Measurements from ENCODE around the gene DCDC1. TPM values are rescaled to one million over a fixed set of nuclear protein-coding genes. Genes with fewer than 3 reads are reported as not detected.

DCDC1 gene
- total RNA-seq, 1 experiment from 2014 or later: 0.22 TPM

DNA sequence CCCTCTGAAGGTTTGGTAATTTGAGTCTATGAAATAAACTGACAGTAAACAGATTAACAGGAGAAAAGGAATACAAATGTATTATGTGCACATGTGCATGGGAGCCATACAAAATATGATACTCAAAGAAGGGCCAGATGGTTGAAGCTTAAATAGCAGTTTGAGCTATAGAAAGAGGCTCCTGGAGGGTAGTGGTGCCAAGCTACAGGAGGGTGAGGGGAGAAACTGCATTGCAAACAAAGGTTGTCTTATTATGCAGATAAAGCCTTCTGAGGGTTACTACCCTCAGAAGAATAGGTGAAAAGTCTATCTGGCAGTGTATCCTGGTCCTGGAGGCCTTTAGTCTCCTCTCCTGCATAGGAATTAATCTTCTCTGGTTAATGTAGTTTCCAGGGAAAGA lies 516.1 kb downstream of the DCDC1 start:
- peak; percentile 80 for ATAC-seq

DNA sequence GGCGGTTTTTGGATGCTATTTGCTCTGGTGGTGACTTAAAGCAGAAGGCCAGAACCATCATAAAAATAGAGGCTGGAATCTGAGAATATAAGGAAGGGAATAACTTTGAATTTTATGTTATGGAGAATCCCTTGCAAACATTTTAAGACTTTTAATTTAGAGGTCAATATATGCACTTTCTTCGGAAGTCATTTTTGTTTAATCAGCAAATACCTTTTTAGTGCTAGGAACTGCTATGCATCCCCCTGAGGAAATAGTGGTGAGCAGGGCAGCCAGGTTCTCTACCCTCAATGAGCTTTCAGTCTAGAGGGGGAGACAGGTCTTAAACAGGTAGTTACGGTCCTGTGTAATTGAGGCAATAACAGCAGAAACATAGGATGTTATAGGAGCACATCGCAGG lies 516.9 kb downstream of the DCDC1 start:
- Mint-ChIP-seq H3K27ac (no peak overlapping the region), H3K4me1 (peaks cover 17% of the 10 kb centered on the region), H3K9me3 (peaks cover 7% of the 10 kb centered on the region), H3K36me3 (peaks cover 4% of the 10 kb centered on the region), H3K27me3 (ENCODE audit: low read depth) (no peaks in the 10 kb centered on the region), H3K4me3 (no peak overlapping the region)
- POLR2A ChIA-PET: no interaction called here
- CTCF ChIA-PET: interaction anchor here (0.8 kb wide), 1 partner anchor 61 kb away, joined by 3 read pairs; no protein-coding TSS in a partner anchor
- ATAC-seq (no peak), DNase-seq (ENCODE audit: low spot score) (no peak)
- TF ChIP-seq, protein P1, sequence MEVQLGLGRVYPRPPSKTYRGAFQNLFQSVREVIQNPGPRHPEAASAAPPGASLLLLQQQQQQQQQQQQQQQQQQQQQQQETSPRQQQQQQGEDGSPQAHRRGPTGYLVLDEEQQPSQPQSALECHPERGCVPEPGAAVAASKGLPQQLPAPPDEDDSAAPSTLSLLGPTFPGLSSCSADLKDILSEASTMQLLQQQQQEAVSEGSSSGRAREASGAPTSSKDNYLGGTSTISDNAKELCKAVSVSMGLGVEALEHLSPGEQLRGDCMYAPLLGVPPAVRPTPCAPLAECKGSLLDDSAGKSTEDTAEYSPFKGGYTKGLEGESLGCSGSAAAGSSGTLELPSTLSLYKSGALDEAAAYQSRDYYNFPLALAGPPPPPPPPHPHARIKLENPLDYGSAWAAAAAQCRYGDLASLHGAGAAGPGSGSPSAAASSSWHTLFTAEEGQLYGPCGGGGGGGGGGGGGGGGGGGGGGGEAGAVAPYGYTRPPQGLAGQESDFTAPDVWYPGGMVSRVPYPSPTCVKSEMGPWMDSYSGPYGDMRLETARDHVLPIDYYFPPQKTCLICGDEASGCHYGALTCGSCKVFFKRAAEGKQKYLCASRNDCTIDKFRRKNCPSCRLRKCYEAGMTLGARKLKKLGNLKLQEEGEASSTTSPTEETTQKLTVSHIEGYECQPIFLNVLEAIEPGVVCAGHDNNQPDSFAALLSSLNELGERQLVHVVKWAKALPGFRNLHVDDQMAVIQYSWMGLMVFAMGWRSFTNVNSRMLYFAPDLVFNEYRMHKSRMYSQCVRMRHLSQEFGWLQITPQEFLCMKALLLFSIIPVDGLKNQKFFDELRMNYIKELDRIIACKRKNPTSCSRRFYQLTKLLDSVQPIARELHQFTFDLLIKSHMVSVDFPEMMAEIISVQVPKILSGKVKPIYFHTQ (CRISPR knock-in tag; IDR thresholded peaks at IDR 0.05): no peak
- TF ChIP-seq FOXJ3 (CRISPR knock-in tag; IDR thresholded peaks at IDR 0.05; ENCODE audit: borderline replicate concordance) (no peak), TP53 (CRISPR knock-in tag; IDR thresholded peaks at IDR 0.05) (no peak)
- TF ChIP-seq, protein P2, sequence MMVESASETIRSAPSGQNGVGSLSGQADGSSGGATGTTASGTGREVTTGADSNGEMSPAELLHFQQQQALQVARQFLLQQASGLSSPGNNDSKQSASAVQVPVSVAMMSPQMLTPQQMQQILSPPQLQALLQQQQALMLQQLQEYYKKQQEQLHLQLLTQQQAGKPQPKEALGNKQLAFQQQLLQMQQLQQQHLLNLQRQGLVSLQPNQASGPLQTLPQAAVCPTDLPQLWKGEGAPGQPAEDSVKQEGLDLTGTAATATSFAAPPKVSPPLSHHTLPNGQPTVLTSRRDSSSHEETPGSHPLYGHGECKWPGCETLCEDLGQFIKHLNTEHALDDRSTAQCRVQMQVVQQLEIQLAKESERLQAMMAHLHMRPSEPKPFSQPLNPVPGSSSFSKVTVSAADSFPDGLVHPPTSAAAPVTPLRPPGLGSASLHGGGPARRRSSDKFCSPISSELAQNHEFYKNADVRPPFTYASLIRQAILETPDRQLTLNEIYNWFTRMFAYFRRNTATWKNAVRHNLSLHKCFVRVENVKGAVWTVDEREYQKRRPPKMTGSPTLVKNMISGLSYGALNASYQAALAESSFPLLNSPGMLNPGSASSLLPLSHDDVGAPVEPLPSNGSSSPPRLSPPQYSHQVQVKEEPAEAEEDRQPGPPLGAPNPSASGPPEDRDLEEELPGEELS (CRISPR knock-in tag; IDR thresholded peaks at IDR 0.05): no peak
- TF ChIP-seq, protein P3, sequence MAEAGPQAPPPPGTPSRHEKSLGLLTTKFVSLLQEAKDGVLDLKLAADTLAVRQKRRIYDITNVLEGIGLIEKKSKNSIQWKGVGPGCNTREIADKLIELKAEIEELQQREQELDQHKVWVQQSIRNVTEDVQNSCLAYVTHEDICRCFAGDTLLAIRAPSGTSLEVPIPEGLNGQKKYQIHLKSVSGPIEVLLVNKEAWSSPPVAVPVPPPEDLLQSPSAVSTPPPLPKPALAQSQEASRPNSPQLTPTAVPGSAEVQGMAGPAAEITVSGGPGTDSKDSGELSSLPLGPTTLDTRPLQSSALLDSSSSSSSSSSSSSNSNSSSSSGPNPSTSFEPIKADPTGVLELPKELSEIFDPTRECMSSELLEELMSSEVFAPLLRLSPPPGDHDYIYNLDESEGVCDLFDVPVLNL (CRISPR knock-in tag; IDR thresholded peaks at IDR 0.05; ENCODE audit: borderline replicate concordance, low read depth): no peak

More for the DNA sequence above, 516.1 kb downstream of the DCDC1 start:
- Mint-ChIP-seq H3K36me3 (no peaks in the 10 kb centered on the region), H3K27ac (no peak overlapping the region), H3K4me3 (no peak overlapping the region), H3K27me3 (ENCODE audit: low read depth) (no peaks in the 10 kb centered on the region), H3K9me3 (0 out of 2 replicates have a peak, but pooled peaks cover 3% of the 10 kb centered on the region), H3K4me1 (peaks cover 17% of the 10 kb centered on the region)
- POLR2A ChIA-PET: interaction anchor here (0.6 kb wide), 1 partner anchor 295 kb away, joined by 3 read pairs; no protein-coding TSS in a partner anchor
- TF ChIP-seq, protein P4, sequence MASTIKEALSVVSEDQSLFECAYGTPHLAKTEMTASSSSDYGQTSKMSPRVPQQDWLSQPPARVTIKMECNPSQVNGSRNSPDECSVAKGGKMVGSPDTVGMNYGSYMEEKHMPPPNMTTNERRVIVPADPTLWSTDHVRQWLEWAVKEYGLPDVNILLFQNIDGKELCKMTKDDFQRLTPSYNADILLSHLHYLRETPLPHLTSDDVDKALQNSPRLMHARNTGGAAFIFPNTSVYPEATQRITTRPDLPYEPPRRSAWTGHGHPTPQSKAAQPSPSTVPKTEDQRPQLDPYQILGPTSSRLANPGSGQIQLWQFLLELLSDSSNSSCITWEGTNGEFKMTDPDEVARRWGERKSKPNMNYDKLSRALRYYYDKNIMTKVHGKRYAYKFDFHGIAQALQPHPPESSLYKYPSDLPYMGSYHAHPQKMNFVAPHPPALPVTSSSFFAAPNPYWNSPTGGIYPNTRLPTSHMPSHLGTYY (CRISPR knock-in tag; IDR thresholded peaks at IDR 0.05): no peak
- TF ChIP-seq ZNF423 (CRISPR knock-in tag; IDR thresholded peaks at IDR 0.05): no peak
- TF ChIP-seq, protein P5, sequence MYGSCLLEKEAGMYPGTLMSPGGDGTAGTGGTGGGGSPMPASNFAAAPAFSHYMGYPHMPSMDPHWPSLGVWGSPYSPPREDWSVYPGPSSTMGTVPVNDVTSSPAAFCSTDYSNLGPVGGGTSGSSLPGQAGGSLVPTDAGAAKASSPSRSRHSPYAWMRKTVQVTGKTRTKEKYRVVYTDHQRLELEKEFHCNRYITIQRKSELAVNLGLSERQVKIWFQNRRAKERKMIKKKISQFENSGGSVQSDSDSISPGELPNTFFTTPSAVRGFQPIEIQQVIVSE (CRISPR knock-in tag; IDR thresholded peaks at IDR 0.05; ENCODE audit: borderline replicate concordance): no peak
- no peak for TF ChIP-seq ZNF317 (CRISPR knock-in tag; IDR thresholded peaks at IDR 0.05; ENCODE audit: borderline replicate concordance, low read depth)
- TF ChIP-seq, protein P6, sequence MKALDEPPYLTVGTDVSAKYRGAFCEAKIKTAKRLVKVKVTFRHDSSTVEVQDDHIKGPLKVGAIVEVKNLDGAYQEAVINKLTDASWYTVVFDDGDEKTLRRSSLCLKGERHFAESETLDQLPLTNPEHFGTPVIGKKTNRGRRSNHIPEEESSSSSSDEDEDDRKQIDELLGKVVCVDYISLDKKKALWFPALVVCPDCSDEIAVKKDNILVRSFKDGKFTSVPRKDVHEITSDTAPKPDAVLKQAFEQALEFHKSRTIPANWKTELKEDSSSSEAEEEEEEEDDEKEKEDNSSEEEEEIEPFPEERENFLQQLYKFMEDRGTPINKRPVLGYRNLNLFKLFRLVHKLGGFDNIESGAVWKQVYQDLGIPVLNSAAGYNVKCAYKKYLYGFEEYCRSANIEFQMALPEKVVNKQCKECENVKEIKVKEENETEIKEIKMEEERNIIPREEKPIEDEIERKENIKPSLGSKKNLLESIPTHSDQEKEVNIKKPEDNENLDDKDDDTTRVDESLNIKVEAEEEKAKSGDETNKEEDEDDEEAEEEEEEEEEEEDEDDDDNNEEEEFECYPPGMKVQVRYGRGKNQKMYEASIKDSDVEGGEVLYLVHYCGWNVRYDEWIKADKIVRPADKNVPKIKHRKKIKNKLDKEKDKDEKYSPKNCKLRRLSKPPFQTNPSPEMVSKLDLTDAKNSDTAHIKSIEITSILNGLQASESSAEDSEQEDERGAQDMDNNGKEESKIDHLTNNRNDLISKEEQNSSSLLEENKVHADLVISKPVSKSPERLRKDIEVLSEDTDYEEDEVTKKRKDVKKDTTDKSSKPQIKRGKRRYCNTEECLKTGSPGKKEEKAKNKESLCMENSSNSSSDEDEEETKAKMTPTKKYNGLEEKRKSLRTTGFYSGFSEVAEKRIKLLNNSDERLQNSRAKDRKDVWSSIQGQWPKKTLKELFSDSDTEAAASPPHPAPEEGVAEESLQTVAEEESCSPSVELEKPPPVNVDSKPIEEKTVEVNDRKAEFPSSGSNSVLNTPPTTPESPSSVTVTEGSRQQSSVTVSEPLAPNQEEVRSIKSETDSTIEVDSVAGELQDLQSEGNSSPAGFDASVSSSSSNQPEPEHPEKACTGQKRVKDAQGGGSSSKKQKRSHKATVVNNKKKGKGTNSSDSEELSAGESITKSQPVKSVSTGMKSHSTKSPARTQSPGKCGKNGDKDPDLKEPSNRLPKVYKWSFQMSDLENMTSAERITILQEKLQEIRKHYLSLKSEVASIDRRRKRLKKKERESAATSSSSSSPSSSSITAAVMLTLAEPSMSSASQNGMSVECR (CRISPR knock-in tag; IDR thresholded peaks at IDR 0.05; ENCODE audit: borderline replicate concordance): no peak
- TF ChIP-seq, protein P7, sequence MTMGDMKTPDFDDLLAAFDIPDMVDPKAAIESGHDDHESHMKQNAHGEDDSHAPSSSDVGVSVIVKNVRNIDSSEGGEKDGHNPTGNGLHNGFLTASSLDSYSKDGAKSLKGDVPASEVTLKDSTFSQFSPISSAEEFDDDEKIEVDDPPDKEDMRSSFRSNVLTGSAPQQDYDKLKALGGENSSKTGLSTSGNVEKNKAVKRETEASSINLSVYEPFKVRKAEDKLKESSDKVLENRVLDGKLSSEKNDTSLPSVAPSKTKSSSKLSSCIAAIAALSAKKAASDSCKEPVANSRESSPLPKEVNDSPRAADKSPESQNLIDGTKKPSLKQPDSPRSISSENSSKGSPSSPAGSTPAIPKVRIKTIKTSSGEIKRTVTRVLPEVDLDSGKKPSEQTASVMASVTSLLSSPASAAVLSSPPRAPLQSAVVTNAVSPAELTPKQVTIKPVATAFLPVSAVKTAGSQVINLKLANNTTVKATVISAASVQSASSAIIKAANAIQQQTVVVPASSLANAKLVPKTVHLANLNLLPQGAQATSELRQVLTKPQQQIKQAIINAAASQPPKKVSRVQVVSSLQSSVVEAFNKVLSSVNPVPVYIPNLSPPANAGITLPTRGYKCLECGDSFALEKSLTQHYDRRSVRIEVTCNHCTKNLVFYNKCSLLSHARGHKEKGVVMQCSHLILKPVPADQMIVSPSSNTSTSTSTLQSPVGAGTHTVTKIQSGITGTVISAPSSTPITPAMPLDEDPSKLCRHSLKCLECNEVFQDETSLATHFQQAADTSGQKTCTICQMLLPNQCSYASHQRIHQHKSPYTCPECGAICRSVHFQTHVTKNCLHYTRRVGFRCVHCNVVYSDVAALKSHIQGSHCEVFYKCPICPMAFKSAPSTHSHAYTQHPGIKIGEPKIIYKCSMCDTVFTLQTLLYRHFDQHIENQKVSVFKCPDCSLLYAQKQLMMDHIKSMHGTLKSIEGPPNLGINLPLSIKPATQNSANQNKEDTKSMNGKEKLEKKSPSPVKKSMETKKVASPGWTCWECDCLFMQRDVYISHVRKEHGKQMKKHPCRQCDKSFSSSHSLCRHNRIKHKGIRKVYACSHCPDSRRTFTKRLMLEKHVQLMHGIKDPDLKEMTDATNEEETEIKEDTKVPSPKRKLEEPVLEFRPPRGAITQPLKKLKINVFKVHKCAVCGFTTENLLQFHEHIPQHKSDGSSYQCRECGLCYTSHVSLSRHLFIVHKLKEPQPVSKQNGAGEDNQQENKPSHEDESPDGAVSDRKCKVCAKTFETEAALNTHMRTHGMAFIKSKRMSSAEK (CRISPR knock-in tag; IDR thresholded peaks at IDR 0.05; ENCODE audit: borderline replicate concordance): no peak
- TF ChIP-seq, protein P8, sequence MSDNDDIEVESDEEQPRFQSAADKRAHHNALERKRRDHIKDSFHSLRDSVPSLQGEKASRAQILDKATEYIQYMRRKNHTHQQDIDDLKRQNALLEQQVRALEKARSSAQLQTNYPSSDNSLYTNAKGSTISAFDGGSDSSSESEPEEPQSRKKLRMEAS (CRISPR knock-in tag; IDR thresholded peaks at IDR 0.05): no peak
- TF ChIP-seq CREM (CRISPR knock-in tag; IDR thresholded peaks at IDR 0.05): no peak
- no peak for DNase-seq (ENCODE audit: low spot score)
- CTCF ChIA-PET: interaction anchor here (0.7 to 0.8 kb wide), 2 partner anchors 60 to 780 kb away, joined by 3 read pairs; no protein-coding TSS in a partner anchor

All from WTC11 (cell line).